AG04449 (cell line): ENCODE measurements around the gene ALOX15B.
"Not testable (repeated sequence)": the region's sequence is repeated elsewhere in the genome, so short reads cannot be mapped to it uniquely, and the experiment has no call there.

Experiments
- CTCF ChIA-PET: fragments of 350-600 bp; formaldehyde crosslinking; extraction: SDS; loops from one replicate; lab custom pipeline; 2021; ENCODE audit warnings: antibody characterized with exemption; lab: Yijun Ruan, JAX
- POLR2A ChIA-PET: fragments of 400-600, 350-600 bp; formaldehyde crosslinking; extraction: SDS; loops from one replicate; lab custom pipeline; 2020; ENCODE audit warnings: antibody characterized with exemption, inconsistent platforms; lab: Yijun Ruan, JAX
- DNase-seq: peaks from one replicate; pipeline ENCODE4 v3.0.0-alpha.2; 2010; ENCODE audit warnings: low read depth, low spot score
- H3K4me3 ChIP-seq: 2 replicates; pipeline ENCODE4 v1.5.1; 2011; ENCODE audit warnings: low read depth, mild to moderate bottlenecking, control low read depth, low read length
- TF ChIP-seq, protein P1 (sequence below): IDR thresholded peaks from one replicate; pipeline ENCODE4 v1.5.1; 2011; ENCODE audit warnings: mild to moderate bottlenecking, moderate library complexity, low read length, control low read depth, inconsistent platforms; ENCODE audit not compliant: insufficient read depth; ENCODE audit errors: missing control alignments

The ALOX15B gene

DNA sequence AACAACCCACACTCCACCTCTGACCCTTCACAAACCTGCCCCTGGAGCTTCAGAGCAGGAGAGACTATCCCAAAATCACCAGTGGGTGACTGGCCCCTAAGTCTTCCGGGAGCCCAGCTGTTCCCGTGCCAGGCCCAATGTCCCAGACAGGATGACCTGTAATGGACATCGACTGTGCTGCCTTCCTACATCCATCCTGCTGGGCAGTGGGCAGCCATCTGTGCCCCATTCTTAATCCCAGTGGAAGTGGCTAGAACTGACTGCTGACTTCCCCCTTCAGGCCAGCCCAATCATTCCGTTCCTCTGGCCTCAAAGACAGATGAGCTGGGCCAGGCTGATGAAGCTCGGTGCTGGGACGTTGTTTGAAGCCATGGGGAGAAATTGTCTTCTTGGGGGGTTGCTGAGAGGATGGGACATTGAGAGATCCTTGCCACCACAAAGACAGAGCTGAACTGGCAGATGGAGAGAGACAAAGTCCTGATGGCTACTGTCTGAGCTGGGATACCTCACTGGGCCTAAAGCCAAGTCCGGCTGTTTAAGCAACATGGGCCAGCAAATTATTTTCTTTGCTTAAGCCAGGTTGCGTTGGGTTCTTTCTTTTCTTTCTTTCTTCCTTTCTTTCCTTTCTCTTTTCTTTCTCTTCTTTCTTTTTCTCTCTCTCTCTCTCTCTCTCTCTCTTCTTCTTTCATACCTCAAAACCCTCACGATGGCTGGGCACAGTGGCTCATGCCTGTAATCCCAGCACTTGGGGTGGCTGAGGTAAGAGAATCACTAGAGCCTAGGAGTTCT is 17.9 kb upstream of the ALOX15B start:
- ChIA-PET POLR2A (no interaction called here), CTCF (interaction anchor here (0.8 to 2.1 kb wide), 4 partner anchors 21 to 36 kb away, joined by 3 to 11 read pairs (median 4); no protein-coding TSS in a partner anchor)
- TF ChIP-seq, protein P1, sequence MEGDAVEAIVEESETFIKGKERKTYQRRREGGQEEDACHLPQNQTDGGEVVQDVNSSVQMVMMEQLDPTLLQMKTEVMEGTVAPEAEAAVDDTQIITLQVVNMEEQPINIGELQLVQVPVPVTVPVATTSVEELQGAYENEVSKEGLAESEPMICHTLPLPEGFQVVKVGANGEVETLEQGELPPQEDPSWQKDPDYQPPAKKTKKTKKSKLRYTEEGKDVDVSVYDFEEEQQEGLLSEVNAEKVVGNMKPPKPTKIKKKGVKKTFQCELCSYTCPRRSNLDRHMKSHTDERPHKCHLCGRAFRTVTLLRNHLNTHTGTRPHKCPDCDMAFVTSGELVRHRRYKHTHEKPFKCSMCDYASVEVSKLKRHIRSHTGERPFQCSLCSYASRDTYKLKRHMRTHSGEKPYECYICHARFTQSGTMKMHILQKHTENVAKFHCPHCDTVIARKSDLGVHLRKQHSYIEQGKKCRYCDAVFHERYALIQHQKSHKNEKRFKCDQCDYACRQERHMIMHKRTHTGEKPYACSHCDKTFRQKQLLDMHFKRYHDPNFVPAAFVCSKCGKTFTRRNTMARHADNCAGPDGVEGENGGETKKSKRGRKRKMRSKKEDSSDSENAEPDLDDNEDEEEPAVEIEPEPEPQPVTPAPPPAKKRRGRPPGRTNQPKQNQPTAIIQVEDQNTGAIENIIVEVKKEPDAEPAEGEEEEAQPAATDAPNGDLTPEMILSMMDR: no peak
- H3K4me3 ChIP-seq: no peak overlapping the region
- no peak for DNase-seq

DNA sequence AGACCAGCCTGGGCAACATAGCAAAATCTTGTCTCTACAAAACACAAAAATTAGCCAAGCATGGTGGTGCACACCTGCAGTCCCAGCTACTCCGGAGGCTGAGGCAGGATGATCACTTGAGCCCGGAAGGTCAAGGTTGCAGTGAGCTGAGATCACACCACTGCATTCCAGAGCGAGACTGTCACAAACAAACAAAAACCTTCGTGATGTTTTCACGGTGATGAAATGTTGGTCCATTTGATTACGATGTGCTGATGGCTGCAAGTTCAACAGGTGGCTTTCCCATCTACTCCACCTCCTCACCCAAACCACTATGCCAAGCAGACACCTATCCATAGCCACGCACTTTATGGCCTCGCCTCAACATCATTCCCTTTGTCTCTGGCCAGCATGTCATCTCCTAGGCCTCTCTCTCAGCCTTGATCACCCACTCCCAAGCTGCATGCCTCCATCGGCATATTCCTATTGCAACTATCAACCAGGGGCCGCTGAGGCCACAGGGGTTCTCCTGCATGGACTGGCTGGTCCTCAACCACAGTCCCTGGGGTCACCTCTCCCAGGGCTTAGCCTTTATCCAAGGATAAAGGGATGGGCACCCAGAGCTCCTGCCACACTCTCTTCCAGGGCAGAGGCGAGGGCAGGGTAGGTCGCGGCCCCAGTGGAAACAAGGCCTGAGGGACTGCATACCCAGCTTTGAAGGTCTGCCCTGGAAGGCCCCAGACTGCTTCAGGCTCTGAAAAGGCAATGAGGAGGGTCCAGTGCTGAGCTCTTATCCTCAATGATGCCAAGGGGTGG is 17.1 kb upstream of the ALOX15B start:
- CTCF ChIA-PET: interaction anchor here (0.6 to 2.1 kb wide), 6 partner anchors 19 to 52 kb away, joined by 3 to 11 read pairs (median 4); no protein-coding TSS in a partner anchor
- TF ChIP-seq, protein P1: no peak
- H3K4me3 ChIP-seq: no peak overlapping the region
- POLR2A ChIA-PET: no interaction called here
- no peak for DNase-seq

DNA sequence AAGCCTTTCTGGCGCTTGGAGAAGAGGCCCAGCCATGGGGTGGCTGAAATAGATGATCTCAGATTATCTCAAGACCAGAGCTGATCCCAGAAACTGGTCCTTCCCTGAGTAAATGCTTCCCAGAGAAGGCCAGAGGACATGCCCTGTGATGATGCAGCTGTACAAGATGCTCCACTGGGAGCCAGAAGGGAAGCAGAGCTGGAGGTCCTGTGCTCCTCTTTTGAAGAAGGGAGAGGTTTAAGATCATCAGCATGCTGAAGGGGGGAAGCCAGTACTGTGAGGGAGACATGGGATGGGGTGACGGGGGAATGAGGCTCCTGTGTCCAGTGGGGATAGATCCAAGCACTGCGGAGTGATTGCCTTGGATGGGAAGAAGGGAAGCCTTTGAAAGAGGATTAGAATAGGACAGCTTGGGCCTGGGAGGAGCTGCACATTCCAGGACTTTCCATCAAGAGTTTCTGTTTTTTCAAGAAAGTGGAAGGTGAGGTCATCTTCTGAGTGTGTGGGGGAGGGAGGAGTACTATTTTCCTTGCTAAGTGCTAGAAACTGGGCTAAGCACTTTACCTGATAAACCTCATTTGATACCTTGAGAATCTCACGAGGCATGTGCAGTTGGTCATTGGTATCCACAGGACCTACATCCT is 16.4 kb upstream of the ALOX15B start:
- CTCF ChIA-PET: interaction anchor here (0.6 to 2.1 kb wide), 5 partner anchors 18 to 51 kb away, joined by 3 to 11 read pairs (median 3); no protein-coding TSS in a partner anchor
- H3K4me3 ChIP-seq: no peak overlapping the region
- POLR2A ChIA-PET: no interaction called here
- TF ChIP-seq, protein P1: no peak
- no peak for DNase-seq

DNA sequence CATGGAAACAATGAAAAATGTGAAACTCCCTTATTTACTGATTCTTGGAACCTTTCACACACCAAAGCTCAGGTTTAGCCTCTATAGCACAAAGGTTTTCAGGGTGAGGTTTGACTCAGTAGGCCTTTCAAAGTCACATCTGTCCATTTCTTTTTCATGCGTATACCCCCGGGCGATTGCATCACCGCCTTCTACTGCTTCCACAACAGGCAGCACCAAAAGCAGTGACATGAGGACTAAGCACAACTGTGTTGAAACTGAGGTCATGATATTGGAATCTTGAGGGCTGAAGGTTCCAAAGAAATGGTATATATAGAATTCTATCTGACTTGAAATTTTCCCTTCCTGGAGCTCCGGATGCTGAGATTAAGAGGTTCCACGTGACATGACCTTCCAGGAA is 14.7 kb upstream of the ALOX15B start:
- POLR2A ChIA-PET, DNase-seq, H3K4me3 ChIP-seq: not testable (repeated sequence)
- CTCF ChIA-PET: interaction anchor here (1.0 to 9.9 kb wide), 4 partner anchors 9 to 112 kb away, joined by 3 to 50 read pairs (median 4); no protein-coding TSS in a partner anchor

DNA sequence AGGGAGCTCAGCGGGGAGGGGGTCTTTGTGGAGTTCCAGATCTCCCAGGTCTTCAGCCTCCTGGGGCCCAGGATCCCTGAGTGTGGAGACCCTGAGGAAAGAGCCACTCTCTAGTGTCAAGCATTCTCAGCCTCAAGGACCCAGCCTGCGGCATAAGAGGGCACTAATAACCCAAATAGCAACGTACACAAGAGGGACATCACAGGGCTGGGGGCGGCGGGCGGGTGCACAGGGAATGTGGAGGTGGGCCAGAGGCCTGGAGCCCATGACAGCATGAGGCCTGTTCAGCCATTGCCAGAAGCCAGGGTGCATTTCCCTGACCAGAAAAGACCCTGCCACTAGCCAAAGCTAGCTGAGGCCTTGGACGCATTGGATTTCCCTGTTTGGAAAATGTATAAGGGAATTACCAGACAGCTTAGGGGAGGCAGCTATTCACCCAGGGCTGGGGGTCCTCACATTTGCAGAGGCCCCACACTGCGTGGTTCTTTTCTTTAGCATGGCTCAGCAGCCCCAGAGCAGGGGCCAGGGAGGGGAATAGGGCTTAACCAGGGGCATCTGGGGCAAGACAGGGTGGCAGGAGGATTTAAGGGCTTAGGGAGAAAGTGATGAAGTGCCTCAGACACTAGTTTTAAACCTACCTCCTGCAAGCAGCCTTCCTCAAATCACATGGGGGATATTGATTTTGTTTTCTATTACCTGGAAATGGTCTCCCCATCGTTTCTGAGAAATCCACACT is 13.5 kb upstream of the ALOX15B start:
- TF ChIP-seq, protein P1: no peak
- POLR2A ChIA-PET: no interaction called here
- CTCF ChIA-PET: interaction anchor here (1.6 to 9.9 kb wide), 3 partner anchors 10 to 35 kb away, joined by 4 to 50 read pairs (median 10); no protein-coding TSS in a partner anchor
- no peak for DNase-seq
- H3K4me3 ChIP-seq: no peak overlapping the region

DNA sequence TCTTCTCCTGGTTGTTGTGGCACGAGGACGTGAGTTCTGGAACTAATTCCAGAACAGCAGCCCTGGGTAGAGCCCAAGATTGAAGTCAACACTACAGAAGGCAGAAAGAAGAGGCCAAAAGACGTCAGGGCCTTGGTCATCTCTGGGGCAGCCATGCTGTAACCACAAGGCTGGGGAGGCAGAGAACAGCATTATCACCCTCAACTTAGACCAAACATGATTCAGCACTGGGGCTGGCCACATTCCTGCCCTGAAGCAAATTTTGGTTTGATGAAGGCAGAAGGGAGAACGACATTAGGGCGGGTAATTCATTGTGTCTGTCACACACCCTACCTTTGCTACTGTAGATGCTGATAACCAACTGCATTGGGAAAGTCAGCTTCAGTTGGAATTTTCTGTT is 9.7 kb upstream of the ALOX15B start:
- no peak for DNase-seq
- TF ChIP-seq, protein P1: no peak
- ChIA-PET CTCF (interaction anchor here (1.1 to 9.9 kb wide), 3 partner anchors 12 to 39 kb away, joined by 3 to 50 read pairs (median 4); no protein-coding TSS in a partner anchor), POLR2A (no interaction called here)
- H3K4me3 ChIP-seq: no peak overlapping the region
